Umbilical cord (tissue), 2 donors: Measurements from ENCODE around the gene ITM2C. TPM values are rescaled to one million over a fixed set of nuclear protein-coding genes. Genes with fewer than 3 reads are reported as not detected.

ENCODE experiments used
- DNase-seq: peaks from one replicate; pipeline ENCODE4 v3.0.0-alpha.2; 2015; ENCODE audit warnings: low spot score
- total RNA-seq: library from RNA; depleted of rRNA; stranded (reverse); fragments of >200 nt; gene quantifications from one replicate; pipeline ENCODE4 v1.2.3, GENCODE V29; 2014; ENCODE audit warnings: low replicate concordance; ENCODE audit not compliant: insufficient read depth

ITM2C gene, protein sequence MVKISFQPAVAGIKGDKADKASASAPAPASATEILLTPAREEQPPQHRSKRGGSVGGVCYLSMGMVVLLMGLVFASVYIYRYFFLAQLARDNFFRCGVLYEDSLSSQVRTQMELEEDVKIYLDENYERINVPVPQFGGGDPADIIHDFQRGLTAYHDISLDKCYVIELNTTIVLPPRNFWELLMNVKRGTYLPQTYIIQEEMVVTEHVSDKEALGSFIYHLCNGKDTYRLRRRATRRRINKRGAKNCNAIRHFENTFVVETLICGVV
- total RNA-seq = 128 TPM

DNA sequence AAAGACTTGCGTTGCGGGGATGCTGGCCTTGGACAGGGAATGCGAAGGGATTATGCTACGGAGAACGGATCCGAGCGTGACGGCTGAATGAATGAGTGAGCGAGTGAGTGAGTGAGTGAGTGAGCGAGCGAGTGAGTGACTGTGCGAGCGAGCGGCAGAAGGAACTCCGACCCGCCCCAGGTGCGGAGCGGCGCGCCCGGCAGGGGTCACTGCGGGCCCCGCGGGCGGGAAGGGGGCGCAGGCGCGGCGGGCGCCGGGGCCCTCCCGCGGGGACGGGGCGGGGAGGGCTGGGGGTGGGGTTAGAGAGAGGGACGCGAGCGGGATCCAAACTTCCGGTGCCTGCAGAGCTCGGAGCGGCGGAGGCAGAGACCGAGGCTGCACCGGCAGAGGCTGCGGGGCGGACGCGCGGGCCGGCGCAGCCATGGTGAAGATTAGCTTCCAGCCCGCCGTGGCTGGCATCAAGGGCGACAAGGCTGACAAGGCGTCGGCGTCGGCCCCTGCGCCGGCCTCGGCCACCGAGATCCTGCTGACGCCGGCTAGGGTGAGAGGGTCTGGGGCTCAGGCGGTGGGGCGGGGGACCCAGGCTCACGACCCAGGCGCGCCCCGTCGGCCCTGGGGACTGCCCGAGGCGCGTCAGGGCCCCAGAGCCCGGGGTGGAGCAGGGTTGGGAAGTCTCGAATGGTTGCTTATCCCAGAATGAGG, at the start of gene ITM2C:
TSS of gene ITM2C (plus strand) at position 338 of the 702 bp plus-strand sequence. CDS start at position 422, 84 bp downstream.
- peak; percentile 81 for DNase-seq

DNA sequence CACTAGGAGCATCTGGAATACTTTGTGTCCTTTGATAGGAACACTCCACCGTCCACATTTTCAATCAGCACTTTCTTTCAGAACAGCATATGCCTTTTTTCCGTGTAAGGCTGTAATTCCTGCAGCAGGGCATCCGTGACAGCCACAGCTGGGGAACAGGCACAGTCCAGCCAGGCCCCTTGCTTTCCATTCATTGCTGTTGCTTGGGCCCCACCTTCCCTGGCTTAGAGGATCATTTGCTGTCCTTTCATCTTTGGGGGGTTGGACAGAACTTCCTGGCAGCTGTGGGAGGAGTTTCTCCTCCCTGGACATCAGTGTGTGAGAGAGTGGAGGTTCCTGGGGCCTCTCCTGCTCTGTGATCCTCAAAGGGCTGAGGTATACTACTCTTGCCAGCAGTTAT, 49.7 kb upstream of the ITM2C start:
- peak; percentile 90 for DNase-seq

DNA sequence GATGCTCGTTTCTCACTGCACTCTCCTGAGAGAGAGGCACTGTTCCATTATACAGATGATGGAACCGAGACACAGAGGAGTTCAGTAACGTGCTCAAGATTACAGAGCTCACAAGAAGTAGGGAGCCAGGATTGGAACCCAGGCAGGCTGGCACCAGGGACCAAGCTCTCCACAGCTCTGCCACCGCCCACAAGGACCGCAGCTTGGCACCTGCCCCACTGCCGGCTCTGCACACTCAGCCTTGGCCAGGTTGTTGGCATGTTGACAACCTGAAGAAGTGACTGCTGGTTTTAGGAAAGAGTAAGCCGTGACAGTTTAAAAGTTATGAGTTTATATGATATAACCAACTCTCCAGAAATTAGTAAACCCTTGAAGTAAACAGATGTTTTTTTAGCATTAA, 48.0 kb upstream of the ITM2C start:
- no peak for DNase-seq

DNA sequence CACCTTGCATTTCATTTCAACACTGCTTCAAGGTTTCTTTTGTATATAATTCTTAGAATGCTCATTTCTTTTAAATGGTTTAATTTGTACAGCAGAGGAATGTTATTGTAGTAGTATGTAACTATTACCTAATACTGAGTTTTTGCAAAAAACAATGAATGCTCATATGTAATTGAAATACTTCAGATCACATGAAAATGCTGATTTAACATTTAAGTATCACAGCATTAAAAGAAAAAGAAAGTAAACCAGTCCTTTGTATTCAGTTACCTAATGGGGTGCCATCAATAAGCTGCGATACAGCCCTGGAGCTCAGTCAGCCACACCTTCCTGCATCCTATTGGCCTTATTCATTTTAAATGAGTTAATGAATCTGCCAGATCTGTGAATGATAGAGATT, 45.3 kb upstream of the ITM2C start:
- no peak for DNase-seq

DNA sequence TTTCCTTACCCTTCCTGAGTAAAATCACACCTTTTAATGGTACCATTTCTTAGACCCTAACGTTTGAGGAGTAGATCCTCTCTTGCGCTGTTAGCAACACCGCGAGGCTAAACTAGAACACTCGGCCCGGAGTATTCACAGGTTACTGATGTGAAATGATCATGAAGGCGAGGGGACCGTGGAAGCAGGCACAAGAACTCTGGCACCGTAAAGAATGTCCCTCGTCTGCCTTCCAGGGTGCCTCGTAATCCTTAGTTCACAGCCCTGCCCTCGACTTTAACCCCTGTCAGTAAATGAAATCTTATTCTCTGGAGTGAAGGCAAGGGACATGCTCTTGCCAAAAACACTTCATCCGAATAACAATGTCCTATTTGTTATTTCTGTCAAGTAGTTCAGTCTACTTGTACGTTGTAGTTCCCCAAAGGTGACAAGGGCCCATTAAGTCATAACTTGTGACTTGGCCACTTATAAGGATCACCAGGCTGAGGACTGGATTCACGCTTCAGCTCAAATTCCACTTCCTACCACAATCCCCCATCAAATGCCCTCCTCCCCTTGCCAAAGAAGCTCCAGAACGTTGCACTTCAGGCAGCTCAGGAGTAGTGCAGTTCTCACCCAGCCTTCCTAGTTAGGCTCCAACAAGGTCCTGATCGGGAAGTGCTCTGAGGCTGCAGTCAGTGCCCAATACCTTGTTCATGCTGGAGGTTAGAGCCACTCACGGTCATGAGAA, 43.3 kb upstream of the ITM2C start:
- no peak for DNase-seq

DNA sequence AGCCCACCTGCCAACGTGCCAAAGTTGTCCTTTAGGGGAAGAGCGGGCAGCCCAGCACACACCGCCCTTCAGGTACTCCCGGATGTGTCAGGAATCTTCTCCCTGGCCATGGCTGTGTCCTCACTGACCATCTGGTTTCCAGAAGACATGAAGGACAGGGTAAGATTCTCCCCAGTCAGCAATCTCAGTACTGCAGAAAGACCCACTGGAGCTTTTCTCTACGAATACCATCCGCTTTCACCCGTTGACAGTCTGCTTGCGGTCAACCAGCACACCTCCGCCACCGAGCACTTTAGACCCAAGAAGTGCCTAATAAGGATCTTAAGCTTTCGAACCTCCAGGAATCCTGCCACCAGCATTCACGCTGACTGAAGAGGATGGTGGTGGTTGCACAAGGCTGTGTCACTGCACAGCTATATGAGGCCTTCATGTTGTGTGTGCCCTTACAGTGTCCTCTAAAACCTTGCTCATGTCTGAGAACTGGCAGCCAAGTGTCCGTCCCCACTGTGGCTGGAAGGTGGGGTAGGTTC, 42.7 kb upstream of the ITM2C start:
- DNase-seq = no peak

DNA sequence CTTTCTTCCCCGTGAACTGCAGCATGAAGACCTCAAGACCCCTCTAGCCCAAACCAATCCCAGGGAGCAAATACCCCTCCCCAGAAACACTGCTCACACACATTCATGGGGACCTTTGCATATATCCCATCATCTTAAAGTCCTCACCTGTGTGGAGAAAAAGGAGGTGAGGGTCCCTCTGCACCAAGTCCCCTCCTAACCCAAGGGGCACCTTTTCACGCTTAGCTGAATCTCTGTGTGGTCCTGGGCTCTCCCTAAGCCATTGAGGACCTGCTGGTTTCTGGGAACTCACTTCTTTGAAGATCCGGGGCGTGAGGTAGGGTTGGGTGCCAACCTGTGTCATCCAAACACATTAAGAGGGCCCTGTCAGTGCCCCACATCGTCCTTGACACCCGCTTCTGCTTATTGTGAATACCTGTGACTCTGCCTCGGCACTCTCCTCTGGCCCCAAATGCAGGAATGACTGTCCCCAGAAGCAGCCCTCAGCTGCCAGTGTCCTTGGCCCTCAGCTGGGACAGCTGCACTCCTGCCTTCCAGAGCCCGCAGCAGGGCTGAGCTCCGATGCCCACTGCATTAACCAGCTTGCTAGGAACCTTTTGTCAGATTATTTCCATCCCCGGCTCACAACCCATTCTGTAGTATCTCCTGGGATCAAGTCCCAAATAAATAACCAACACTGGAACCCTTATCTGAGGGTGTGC, 41.3 kb upstream of the ITM2C start:
- DNase-seq = no peak

DNA sequence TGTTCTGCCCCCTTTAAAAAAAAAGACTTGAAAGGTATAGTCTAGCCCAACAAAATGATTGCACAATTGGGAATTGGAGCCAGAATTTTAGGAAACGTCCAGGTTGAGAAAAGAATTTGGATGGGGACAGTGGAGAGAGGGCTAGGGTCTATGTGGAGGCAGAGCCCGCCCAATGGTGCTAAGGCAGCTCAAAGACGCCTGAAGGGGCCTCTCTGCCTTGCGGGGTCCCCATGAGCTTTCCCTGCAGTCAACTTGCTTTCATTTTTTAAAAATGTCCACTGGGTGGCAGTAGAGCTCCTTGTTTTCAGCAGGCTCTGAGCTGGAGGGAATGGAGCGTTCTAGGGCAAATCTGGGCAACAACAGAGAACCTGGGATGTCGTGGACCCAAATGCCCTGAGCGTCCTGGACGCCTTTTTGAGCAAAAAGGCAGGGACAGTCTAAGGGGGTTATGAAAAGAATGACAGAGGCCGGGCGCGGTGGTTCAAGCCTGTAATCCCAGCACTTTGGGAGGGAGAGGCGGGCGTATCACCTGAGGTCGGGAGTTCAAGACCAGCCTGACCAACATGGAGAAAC, 40.2 kb upstream of the ITM2C start:
- DNase-seq = peak; percentile 87

DNA sequence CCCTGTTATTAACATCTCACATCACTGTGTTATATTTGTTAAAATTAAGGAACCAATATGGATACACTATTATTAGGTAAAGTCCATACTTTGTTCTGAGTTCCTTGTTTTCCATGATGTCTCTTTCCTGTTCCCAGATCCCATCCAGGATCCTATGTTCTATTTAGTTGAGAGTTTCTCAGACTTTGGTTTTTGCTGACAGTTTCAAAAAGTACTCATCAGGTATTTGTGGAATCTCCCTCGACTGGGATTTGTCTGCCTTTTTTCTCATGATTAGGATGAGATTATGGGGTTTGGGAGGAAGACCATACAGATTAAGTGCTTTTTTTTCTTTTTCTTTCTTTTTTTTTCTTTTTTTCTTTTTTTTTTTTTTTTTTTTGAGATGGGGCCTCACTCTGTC, 39.4 kb upstream of the ITM2C start:
- no peak for DNase-seq

DNA sequence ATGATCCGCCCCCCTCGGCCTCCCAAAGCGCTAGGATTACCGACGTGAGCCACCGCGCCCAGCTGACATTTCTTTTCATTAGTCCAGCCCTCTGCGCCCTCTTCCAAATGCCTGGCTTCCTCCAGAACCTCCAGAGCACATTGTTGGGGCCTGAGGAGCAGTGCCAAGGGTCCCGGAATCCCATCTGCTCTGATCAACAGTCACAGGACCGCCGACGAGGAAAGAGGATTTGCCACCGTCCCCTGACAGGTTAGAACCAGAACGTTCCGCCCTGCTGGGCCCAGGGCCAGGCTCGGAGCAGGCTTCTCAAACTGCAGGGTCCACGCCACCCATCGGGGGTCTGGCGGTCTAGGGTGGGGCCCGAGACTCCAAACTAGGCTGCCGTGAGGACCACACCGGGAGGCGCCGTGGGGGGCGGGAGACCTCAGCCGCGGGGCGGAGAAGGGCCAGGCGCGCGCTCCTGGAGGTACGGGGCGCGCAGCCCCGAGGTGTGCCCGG, 36.9 kb upstream of the ITM2C start:
- no peak for DNase-seq

DNA sequence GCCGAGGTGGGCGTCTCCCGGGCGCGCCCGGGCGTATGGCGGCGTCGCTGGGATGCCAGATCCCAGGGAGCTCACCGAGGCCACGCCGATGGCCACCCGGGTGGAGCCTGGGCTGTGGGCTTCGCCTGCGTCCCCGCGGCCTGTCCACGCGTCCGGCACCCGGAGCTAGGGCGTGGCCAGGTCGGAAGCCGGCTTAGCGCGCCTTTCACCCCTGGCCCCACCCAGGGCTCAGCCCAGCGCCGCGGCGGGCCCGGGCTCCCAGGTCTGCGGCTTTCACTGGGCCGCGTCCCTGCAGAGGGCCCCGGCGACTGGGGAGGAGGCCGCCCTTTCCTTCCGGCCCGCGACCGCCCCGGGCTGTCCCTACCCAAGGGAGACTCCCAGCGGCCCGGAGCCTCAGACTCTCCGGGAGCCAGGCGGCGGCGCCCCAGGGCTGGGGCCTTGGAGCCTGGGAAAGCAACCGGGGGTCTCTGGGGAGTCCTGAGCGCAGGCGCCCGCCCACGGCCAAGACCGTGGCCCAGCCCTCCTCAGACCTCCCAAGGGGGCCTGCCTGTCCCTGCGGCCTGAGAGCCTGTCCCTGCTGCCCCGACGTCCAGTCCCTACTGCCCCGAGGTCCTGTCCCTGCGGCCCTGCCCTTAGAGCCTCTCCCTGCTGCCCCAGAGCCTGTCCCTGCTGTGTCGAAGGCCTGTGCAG, 36.3 kb upstream of the ITM2C start:
- DNase-seq = no peak

DNA sequence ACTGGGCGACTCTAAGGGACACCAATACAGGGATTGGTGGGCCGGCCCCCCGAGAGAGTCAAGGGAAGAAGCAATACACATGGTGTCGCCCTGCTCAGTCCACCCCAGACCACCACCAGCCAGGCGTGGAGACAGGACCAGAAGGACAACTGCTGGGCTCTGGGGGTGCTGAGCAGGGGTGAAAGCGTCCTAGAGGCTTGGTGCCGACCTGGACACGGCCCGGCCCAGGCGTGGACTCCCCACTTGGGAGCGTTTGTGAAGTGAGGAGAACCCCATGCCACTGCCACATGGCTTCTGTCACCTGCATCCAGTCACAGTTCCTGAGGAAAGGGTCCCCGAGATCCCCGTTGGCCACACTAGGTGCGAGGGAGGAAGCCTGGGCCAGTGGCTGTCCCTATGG, 35.4 kb upstream of the ITM2C start:
- no peak for DNase-seq

DNA sequence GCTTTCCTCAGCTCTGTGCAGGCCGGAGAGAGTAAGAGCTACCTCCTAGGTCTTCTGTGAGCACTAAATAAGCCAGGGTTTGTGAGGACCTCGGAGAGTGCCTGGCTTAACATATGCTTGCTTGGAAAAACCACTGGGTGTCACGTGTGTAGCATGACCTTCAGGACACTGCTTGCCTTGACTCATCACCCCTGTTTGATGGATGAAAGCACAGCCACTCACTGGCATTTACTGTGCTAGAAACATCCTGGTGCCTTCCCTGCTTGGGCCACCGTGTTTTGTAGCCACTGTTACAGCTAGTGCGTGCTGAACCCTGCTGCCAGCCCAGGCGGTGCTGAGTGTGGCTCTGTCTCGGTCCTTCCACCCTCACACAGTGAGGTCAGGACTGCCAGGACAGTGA, 34.8 kb upstream of the ITM2C start:
- DNase-seq = no peak

DNA sequence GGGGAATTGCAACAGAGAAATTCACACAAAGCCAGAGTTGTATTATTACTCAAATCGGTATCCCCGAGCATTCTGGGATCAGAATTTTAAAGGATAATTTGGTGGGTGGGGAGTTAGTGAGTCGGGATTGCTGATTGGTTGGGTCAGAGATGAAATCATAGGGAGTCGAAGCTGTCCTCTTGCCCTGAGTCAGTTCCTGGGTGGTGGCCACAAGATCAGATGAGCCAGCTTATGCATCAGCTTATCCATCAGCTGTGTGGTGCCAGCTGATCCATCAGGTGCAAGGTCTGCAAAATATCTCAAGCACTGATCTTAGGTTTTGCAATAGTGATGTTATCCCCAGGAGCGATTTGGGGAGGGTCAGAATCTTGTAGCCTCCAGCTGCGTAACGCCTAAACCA, 34.3 kb upstream of the ITM2C start:
- DNase-seq = no peak

DNA sequence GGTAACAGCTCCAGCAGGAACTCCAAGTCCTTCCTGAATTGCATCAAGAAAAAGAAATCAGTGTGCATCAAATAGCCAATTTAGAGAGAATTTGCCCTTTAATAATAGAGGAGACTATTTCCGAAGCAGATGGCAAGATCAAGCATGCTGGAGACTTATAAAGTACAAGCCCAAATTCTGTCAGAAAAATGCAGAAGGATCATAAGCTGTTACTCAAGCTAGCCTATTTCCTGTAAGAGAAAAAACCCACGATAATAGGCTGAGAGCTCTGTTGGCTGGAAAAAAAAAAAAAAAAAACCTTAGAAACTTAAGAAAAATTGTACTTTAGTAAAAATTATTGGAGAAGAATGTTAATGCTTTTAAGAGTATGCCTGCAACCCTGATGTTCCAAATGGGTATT, 24.4 kb upstream of the ITM2C start:
- DNase-seq = no peak

DNA sequence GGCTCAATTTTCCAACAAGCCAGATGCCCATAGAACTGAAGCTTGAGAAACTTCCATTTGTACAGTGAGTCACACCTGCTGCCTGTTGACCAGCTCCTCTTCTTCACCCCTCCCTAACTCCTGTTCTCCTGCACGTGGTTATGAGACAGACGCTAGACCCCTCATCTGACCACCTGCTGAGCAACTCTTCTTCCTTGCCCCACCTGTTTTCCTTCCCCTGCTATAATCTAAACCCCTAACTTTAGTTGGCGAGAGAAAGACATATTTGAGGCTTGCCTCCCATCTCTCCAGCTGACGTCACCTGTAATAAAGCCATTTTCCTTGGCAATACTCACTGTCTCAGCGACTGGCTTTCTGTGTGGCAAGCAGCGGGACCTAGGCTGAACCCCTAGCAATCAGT, 22.3 kb upstream of the ITM2C start:
- no peak for DNase-seq

DNA sequence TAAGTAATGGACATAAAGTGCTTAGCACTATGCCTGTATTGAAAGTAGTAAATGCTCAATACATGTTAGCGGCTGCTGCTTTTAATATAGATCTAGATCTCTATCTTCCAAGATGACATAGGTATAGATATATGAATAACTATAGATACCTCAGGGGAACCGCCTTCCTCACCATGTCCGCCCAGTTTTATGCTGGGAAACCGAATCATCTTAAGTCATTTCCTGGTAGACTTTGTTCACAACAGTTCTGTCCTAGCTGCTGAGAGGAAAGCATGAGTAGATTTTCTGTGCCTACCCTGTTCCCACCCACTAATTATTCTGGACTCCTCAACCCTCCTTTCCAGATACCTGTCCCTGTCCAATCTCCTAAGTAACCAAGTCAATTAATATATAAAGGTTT, 21.6 kb upstream of the ITM2C start:
- DNase-seq = no peak

DNA sequence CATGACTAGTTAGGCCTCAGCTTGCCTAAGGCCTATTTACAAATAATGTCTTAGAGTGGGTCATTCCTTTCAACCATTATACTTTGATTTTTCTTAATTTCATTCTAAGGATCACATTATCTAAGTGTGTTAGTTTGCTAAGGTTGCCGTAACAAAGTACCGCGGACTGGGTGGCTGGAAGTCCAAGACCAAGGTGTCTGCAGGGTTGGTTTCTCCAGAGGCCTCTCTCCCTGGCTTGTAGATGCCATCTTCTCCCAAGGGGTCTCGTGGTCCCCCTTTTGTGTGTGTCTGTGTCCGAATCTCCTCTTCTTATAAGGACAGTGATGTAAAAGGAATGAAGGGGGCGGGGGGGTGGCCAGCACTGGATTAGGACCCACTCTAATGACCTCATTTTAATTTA, 18.4 kb upstream of the ITM2C start:
- no peak for DNase-seq

DNA sequence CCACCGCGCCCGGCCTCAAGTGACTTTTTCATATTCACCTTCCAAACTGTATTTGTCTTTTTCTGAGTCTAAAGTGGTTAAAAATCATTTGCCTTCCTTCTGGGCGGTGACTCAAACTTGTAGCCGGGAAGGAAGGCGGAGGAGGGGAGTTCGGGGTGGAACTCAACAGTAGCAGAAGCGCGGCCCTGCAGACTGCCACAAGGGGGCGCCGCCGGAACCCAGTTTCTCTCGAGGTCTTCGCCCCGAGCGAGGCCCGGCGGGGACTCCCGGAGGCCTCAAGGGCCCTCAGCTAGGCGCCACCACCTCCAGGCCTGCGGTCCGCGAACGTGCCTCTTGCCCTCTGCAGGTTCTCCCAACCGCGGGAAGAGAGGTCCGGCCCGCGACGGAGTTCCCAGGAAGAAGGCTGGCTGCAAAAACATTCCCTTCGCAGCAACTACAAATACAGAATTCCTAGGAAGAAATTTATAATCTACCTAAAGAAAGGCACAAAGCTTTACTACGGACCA, 16.8 kb upstream of the ITM2C start:
- DNase-seq = peak; percentile 88

DNA sequence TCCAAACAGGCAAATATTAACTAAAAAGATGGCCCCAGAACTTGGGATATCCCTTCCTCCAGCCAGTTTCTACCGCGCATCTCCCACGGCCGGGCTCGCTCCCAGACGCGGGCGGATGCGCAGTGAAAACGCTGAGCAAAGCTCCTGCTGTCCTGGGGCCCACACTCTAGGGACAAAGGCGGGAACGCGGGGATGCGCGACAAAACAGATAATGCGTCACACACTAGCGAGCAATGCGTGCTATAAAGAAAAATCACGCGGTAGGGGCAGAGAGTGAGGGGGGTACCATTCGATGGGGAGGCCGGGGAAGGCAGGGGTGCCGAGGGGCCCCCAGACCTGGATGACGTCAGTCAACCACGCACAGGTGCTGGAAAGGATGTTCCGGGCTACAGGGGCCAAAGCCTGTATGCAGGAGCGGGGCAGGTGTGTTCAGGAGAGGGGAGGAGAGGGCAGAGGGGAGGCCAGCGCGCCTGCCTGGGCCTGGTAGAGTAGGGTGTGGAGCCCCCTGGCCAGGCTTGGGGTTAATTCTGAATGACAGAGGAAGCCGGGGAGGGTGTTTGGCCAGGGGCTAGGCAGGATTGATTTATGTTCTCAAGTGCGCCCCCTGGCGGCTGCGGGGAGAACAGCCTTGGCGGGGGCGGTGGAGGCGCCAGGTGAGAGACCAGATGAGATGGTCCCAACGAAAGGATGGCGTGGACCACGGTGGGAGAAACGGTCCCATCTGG, 14.9 kb upstream of the ITM2C start:
- no peak for DNase-seq
